NCI-H510A treated with DMSO at 0.1 percent for 48 hours (cell line): Measurements from ENCODE around the gene POLE.
A peak's percentile ranks its signal among the peaks of the same experiment; 100 is the strongest.

ENCODE experiments used
- DNase-seq: peaks from one replicate; lab custom pipeline; 2025; lab: John Stamatoyannopoulos, UW

Gene POLE

GRCh38 chr12:132593938-132594358, 93.2 kb downstream of the POLE start:
- peak; percentile 67 for DNase-seq

DNA sequence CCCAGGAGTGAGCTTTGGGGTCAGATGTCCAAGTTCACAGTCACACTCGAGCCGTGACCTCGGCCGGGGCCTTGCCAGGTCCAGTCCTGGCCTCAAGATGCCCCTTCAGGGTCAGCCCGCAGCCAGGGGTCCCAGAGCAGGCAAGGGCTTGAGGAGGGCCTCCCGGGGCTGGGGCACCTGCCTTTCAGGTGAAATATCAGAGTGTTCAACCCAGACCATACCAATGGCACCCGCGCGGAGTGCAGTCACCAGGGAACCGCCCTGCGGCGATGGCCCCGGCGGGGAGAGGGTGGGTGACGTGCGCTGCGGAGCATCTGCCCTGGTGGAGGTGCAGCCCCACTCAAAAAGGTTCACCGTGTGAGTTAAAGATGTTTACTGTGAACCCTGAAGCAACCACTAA, 93.6 kb downstream of the POLE start:
- DNase-seq, result no peak

DNA sequence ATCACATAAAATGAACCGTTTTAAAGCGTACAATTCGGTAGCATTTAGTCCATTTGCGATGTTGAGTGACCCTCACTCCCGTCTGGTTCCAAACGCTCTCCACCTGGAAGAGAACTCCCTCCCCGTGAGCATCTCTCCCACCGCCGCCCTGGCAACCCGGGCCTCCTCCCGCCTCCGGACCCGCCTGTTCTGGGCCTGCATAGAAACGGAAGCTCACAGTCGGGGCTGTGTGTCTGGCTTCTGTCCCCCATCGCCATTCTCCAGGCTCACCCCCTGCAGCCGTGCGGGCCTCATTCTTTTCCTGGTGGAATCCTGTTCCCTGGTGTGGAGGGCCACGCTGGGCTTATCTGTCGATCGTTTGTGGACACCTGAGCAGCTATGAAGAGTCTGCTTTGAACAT, 94.1 kb downstream of the POLE start:
- DNase-seq, result no peak

DNA sequence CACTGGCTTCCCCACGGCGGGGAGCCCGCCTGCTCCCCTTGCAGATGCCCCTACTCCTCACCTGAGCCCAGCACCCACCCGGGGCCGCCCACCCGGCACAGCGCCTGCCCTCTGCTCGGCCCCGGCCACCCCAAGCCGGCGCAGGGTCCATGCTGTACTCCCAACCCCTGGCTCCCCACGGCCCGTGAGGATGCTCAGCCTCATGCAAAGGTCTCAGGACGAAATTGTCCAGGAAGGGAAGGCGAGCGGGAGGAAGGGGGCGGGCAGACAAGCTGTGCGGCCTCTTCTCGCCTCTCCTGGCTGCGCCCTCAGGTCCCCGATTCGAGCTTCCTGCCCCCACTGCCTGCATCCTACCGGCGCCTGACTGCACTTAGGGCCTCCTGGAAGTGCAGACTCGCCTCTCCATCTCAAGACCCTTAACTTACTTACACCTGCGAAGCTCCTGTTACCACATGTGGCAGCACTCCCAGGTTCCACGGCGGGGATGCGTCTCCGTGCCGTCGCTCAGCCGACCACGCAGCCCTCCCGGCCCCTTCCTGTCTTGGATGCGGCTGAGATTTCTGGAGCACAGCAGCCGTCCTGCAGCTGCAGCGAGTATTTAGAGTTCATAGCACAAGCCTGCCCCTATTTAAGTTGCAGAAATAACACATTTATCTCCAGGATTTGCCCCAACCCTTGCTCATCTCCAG, 94.7 kb downstream of the POLE start:
- no peak for DNase-seq

DNA sequence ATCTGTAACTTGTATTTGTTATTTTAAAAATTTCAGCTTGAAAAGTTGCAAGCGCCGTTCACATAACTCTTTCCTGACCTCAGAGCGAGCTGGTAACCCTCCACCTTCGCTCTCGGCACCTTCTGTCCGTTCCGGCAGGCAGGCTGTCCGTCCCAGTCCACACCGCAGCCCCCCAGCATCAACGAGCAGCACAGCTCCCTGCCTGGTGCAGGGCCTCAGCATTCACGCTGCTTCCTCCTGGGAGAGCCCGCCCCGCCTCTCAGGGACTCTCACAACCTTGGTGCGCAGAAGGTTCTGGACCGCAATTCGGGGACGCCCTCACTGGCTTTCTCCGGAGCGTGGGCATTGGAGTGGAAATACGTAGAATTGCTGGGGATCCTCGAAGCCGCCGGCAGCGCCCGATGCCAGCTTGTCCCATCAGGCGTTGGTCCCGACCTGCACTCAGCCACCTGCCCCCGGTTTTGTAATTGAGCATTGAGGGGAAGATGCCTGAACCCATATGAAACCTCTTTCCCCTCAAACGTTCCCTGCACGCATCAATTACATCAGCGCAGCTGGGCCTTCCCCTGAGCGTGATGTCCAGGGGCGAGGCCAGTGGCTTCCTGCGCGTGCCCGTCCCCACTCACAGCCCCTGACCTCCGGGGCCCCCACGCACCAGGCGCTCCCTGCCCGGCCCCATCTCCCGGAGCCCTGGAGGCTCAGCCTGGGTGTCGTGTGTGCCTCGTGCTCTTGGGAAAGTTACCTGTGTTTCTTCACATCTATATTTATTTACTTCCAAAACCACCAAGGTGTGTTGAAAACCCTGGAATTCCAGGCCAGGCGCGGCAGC, 95.8 kb downstream of the POLE start:
- no peak for DNase-seq

DNA sequence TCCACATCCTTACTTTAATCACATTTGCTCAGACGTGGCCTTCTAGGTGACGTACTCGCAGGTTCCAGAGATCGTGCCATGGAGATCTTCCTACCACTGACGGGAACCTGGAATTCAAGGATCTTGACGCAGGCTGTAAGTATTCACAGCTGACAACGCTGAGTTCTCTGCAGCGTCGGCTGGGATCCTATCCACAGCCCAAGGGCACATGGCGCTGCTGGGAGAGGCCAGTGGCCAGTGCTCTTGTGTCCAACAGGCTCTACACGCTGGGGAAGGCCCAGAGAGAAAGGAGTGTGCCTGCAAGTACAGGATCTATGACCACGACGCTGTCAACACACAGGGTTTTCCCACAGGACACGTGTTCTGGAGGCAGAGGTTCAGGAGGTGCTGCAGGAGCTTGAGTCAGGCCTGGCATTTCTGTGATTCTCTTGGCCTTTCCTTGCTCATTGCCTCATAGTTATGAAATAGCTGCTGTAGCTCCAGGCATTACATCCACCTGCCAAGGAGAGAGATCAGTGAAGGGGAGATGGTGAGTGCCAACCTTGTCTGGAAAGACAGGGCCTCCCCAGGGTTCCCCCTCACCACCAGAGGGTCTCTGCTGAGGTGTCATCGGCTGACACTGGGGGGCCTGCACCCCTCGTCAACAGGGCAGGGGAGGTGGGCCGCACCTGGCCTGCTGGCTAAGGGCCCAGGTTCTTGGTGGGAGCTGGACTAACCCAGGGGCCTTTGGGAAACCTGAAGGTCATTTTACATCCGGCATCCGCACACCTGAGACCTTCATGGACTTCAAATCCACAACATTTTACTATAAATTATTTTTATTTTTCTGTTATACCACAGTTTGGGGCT, 98.1 kb downstream of the POLE start:
- no peak for DNase-seq

DNA sequence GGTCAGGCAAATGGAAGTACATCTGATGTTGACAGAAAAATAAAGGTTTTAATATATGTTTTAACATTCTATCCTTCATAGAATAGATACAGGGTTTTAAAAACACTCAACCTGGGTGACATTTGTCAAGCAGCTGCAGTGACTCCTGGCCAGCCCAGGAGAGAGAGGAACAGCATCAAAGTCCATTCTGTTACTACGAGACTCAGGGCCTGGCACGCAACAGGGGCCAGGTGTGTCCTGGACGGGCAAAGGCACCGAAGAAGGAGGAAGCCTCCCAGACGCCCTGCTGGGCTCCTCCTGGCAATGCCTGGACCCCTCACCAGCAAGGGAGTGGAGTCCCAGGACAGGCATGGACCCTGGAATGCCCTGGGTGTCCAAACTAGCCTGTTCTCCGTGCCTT, 98.8 kb downstream of the POLE start:
- no peak for DNase-seq

GRCh38 chr12:132587781-132588180, 99.4 kb downstream of the POLE start:
- no peak for DNase-seq

GRCh38 chr12:132586929-132587328, 100.2 kb downstream of the POLE start:
- no peak for DNase-seq

DNA sequence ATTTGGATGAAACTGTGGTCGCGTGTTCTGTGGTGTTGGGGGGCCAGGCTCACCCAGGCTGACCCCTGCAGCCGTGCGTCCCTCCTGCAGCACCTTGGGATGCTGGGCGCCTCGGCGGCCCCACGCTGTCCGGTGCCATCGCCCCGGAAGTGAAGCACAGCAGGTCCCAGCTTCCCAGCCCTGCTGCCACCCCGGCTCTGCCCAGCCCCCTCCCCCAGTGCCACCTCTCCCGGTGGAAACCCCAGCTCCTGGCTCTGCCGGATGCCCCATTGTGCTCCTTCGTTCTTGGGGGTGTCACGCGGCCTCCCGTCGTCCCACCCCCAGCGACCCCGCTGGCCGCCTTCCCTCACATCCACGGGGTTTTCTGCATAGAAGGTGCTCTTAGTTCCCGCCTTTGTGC, 102.0 kb downstream of the POLE start:
- DNase-seq, result no peak

DNA sequence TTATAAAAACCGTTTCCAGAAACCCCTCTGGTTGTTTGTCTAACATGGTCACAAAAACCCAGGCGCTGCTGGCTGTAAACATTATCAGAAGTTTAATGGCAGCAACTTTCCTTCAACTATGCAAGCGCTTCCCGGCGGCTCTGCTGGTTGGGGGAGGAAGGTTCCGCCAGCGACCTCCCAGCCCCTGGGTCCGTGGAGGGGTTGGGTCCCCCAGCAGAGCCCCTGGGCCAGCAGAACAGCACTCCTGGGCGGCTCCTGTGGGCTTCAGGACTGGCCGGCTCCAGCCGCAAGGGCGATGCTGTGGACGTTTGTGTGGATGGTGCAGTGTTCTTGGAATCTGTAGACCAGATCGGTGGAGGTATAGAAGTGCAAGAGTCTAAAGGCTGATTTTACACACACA, 102.7 kb downstream of the POLE start:
- no peak for DNase-seq

DNA sequence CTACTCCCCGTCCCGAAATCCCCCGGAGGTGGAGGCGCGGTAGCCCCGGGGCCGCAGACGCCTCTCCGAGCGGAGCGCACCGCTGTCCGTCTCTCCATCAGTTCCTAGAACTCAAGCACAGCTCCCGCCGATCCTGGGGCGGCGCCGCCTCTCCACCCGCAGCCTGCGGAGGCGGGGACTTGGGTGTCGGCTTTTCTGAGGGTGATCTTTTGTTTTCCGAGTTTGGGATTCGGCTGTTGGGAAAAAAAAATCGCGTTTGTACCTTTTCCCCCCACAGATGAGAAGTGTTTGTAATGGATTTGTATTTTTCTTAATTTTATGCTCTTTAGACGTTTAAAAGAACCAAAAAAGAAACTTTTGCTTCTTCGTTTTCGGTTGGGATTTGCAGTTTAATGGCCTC, 103.4 kb downstream of the POLE start:
- DNase-seq, result no peak

DNA sequence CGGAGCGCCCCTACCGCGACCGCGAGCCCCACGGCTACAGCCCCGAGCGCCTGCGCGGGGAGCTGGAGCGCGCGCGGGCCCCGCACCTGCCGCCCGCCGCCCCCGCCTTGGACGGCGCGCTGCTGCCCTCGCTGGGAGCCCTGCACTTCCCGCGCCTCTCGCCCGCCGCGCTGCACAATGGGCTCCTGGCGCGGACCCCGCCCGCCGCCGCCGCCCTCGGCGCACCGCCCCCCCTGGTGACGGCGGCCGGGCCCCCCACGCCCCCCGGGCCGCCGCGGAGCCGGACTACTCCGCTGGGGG, 103.8 kb downstream of the POLE start:
- no peak for DNase-seq

DNA sequence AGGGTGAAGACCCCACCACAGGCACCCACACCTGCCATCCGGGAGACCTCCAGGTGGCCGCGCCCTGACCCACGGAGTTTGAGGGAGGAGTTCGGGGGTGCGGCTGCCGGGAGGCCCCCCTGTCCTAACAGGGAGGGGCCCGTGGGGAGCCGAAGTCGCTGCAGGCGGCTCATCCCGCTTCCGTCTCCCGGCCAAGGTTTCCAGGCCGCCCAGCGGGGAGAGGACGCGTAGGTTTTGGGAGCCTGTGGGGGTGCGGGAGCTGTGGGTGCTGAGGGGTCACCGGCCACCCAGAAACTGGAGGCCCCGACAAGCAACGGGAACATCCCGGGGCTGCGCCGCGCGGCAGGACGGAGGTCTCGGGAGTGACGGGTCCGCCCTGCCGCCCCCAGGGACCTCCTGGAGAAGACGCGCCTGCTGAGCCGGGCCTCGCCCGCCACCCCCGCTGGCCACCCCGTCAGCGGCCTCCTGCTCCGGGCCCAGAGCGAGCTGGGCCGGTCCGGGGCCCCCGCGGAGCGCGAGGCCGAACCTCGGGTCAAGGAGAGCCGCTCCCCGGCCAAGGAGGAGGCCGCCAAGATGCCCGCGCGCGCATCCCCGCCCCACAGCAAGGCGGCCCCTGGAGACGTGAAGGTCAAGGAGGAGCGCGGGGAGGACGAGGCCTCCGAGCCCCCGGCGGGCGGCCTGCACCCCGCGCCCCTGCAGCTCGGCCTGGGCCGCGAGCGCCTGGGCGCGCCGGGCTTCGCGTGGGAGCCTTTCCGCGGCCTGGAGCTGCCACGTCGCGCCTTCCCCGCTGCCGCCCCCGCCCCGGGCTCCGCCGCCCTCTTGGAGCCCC, 104.3 kb downstream of the POLE start:
- no peak for DNase-seq

DNA sequence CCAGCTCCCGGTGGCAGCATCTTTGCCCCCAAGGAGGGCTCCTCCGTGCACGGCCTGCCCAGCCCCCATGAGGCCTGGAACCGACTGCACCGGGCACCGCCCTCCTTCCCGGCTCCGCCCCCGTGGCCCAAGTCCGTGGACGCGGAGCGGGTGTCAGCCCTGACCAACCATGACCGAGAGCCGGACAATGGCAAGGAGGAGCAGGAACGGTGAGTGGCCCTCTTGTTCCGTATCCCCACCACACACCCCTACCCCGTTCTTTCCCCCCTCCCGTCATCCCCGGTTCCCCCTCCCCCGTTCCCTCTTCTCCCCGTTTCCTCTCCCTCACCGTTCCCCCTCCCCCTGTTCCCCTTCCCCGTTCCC, 105.1 kb downstream of the POLE start:
- no peak for DNase-seq

- no peak for DNase-seq
Measured at GRCh38 chr12:132581348-132582057, 105.6 kb downstream of the POLE start.

GRCh38 chr12:132580701-132581292, 106.3 kb downstream of the POLE start:
- no peak for DNase-seq

GRCh38 chr12:132579744-132580143, 107.4 kb downstream of the POLE start:
- no peak for DNase-seq

GRCh38 chr12:132578826-132579225, 108.3 kb downstream of the POLE start:
- DNase-seq, result no peak

- DNase-seq, result no peak
Measured at GRCh38 chr12:132578118-132578517, 109.0 kb downstream of the POLE start.
